Uterus (tissue), 2 donors: ENCODE data around the gene PDE4B.

Experiments used
- CTCF ChIP-seq, 4 experiments: fragments of 200-600 bp in 2 of 4; fragments of 450-650 bp in 2 of 4; sonication (generic) in 2 of 4; IDR thresholded peaks; one replicate each; pipeline ENCODE4 v1.5.1; 2016 to 2019; ENCODE audit warnings: antibody characterized with exemption in 4 of 4, mild to moderate bottlenecking in 2 of 4, moderate library complexity in 1 of 4
- POLR2A ChIP-seq, 2 donors: fragments of 450-650 bp; IDR thresholded peaks; one replicate each; pipeline ENCODE4 v1.6.1; 2016; ENCODE audit warnings: antibody characterized with exemption in 2 of 2, mild to moderate bottlenecking in 1 of 2, moderate library complexity in 1 of 2

GRCh38 chr1:66403007-66403731, 610.5 kb downstream of the PDE4B start:
- no peak for TF ChIP-seq CTCF (IDR thresholded peaks at IDR 0.05)
- no peak for TF ChIP-seq POLR2A (IDR thresholded peaks at IDR 0.05)
